Testis (tissue), 3 donors: ENCODE data around the gene CCNG2. TPM values are rescaled to one million over a fixed set of nuclear protein-coding genes. Genes with fewer than 3 reads are reported as not detected.

Source experiments
- DNase-seq: peaks from one replicate; pipeline ENCODE4 v3.0.0-alpha.2; 2019
- H3K27ac ChIP-seq, 2 donors: fragments of 200-600 bp; sonication (generic); one replicate each; pipeline ENCODE4 v1.5.1; 2019
- H3K27me3 ChIP-seq: fragments of 200-600 bp; sonication (generic); one replicate; pipeline ENCODE4 v1.5.1; 2019
- H3K36me3 ChIP-seq: fragments of 200-600 bp; sonication (generic); one replicate; pipeline ENCODE4 v1.5.1; 2017; ENCODE audit warnings: low read depth; ENCODE audit errors: missing control alignments
- H3K4me1 ChIP-seq: fragments of 200-600 bp; sonication (generic); one replicate; pipeline ENCODE4 v1.5.1; 2019
- H3K4me3 ChIP-seq, 2 donors: fragments of 200-600 bp; sonication (generic); one replicate each; pipeline ENCODE4 v1.5.1; 2017 to 2019
- H3K9me3 ChIP-seq: fragments of 200-600 bp; sonication (generic); one replicate; pipeline ENCODE4 v1.5.1; 2017
- CTCF ChIP-seq, 3 experiments: fragments of 450-650 bp in 2 of 3; fragments of 200-600 bp in 1 of 3; sonication (generic) in 1 of 3; IDR thresholded peaks; one replicate each; pipeline ENCODE4 v1.5.1; 2016 to 2019; ENCODE audit warnings: antibody characterized with exemption in 3 of 3, mild to moderate bottlenecking in 2 of 3, moderate library complexity in 1 of 3
- POLR2A ChIP-seq: fragments of 450-650 bp; IDR thresholded peaks from one replicate; pipeline ENCODE4 v1.6.1; 2017; ENCODE audit warnings: antibody characterized with exemption, mild to moderate bottlenecking, moderate library complexity
- WGBS, 2 donors: methylation state at CpG; one replicate each; pipeline ENCODE4 v1.1.5; 2018; 5-methylcytosine and 5-hydroxymethylcytosine counted together
- intact Hi-C: fragments of 100-400 bp; cut with DNase I; formaldehyde crosslinking; loops from one replicate; pipeline ENCODE4 v1.15.1; 2023; ENCODE audit warnings: low total_unique reads
- polyA plus RNA-seq: library from polyadenylated mRNA; stranded (reverse); fragments of 350-450 nt; fragmentation: Illumina TruSeq; extraction: RNeasy Lipid Tissue Mini Kit (QIAGEN cat#74804); gene quantifications from one replicate; pipeline ENCODE4 v1.2.3, GENCODE V29; 2014; ENCODE audit warnings: low read depth, low replicate concordance; ENCODE audit not compliant: insufficient read depth
- total RNA-seq, 2 donors: library from RNA; depleted of rRNA; stranded (reverse); fragments of >200 nt; gene quantifications; one replicate each; pipeline ENCODE4 v1.2.3, GENCODE V29; 2016

The CCNG2 gene
- total and polyA plus RNA-seq, 3 donors from 2014 or later, result 14.4 to 20.8 (median 19.5) TPM

DNA sequence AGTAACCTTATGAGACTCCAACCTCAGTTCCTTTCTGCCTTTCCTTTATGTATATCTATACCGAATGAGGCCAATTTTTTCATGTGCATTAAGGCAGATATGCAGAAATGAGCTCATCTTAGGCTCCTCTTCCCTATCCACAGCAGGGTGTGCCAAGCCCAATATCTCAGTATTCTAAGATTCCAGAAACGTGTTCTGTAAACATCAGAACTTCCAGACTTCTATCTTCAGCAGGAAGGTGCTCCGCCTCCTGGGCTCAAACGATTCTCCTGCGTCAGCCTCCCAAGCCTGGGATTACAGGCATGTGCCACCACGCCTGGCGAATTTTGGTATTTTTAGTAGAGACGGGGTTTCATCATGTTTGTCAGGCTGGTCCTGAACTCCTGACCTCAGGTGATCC is 31.0 kb upstream of the CCNG2 start:
- Histone ChIP-seq H3K4me3 (no peak overlapping the region), H3K27me3 (no peaks in the 10 kb centered on the region), H3K9me3 (no peaks in the 10 kb centered on the region), H3K4me1 (no peaks in the 10 kb centered on the region), H3K27ac (no peak overlapping the region), H3K36me3 (no peaks in the 10 kb centered on the region)
- TF ChIP-seq CTCF (IDR thresholded peaks at IDR 0.05) (no peak), POLR2A (no peak)
- intact Hi-C loops, result no loop called here
- DNase-seq, result no peak
- WGBS, 2 donors, result 76 to 82% methylated on average over 7 to 8 of the region's 8 CpGs

DNA sequence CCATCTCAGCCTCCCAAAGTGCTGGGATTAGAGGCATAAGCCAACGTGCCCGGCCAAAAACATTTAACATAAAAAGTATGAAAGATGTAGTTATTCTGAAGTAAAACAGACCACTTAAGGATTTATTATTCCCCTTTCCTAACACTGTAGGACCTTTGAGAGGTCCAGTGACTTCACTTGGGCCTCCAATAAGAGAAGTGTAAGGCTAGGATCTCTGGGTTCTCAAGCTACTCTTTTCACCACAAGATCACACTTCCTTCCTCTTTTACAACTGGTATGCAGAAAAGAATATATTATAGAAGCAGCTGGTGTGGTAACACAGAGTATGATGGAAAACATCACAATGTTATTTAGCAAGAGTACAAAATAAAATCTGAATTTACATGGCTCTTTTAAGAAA is 30.2 kb upstream of the CCNG2 start:
- Histone ChIP-seq H3K4me3 (no peak overlapping the region), H3K4me1 (no peaks in the 10 kb centered on the region), H3K27ac (no peak overlapping the region), H3K27me3 (no peaks in the 10 kb centered on the region), H3K9me3 (no peaks in the 10 kb centered on the region), H3K36me3 (no peaks in the 10 kb centered on the region)
- DNase-seq, result no peak
- 88% methylated on average over 2 of the region's 2 CpGs for WGBS, 2 donors
- TF ChIP-seq CTCF (IDR thresholded peaks at IDR 0.05) (no peak), POLR2A (no peak)
- intact Hi-C loops, result no loop called here

GRCh38 chr4:77127215-77127614 is 29.8 kb upstream of the CCNG2 start:
- Histone ChIP-seq H3K9me3 (no peaks in the 10 kb centered on the region), H3K27ac (peak overlapping the region in 1 of 2 donors; percentile 16), H3K36me3 (no peaks in the 10 kb centered on the region), H3K4me3 (no peak overlapping the region), H3K27me3 (no peaks in the 10 kb centered on the region), H3K4me1 (no peaks in the 10 kb centered on the region)
- TF ChIP-seq CTCF (IDR thresholded peaks at IDR 0.05) (no peak), POLR2A (no peak)
- intact Hi-C loops, result no loop called here
- no peak for DNase-seq
- 82 to 90% methylated on average over 2 of the region's 2 CpGs for WGBS, 2 donors

DNA sequence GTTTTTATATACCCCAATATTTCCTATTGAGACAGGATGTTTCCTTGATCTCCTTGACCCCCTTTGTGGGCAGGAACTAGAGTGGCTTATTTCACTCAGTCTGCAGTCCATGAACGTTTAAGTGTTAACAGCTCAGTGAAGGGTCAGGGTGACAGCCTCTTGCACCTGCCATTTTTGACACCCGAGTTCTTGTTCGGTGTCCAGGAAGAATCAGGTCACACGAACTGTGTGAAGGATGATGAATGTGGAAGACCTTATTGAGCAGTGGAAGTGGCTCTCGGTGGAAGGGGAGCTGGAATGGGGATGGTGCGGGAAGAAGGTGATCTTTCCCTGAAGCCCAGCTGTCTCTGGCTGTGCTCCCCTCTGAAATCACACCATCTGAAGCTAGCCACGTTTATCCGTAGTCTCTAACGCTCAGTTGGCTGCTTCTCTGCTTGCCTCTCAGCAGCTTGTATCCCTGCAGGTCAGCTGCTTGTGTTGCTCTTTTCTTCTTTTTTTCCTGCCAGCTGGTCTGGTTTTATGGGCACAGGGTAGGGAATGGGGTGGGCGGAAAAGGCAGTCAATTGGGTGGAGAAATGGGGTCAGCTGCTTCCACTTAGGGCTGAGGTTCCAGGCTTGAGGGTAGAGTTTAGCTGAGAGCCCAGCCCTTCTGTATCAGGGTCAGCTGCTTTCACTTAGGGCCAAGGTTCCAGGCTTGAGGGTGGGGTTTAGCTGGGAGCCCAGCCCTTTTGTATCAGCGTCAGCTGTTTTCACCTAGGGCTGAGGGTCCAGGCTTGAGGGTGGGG is 29.0 kb upstream of the CCNG2 start:
- H3K4me1 ChIP-seq, result no peaks in the 10 kb centered on the region
- H3K27ac ChIP-seq, result no peak overlapping the region
- WGBS, 2 donors, result 57 to 59% methylated on average over 11 of the region's 11 CpGs
- no peaks in the 10 kb centered on the region for H3K27me3 ChIP-seq
- TF ChIP-seq POLR2A (no peak), CTCF (IDR thresholded peaks at IDR 0.05) (no peak)
- intact Hi-C loops, result no loop called here
- H3K36me3 ChIP-seq, result no peaks in the 10 kb centered on the region
- no peaks in the 10 kb centered on the region for H3K9me3 ChIP-seq
- no peak overlapping the region for H3K4me3 ChIP-seq
- no peak for DNase-seq
